Endothelial cell of umbilical vein (primary cell): ENCODE measurements around the gene TPM3.

Experiments
- EZH2 ChIP-seq: IDR thresholded peaks from 2 replicates; pipeline ENCODE4 v1.6.1; 2012; ENCODE audit warnings: borderline replicate concordance, low read depth, mild to moderate bottlenecking, moderate library complexity, low read length, inconsistent platforms; ENCODE audit not compliant: severe bottlenecking
- JUN ChIP-seq: IDR thresholded peaks from 2 replicates; pipeline ENCODE4 v1.6.1; 2011; ENCODE audit warnings: borderline replicate concordance, low read depth; ENCODE audit not compliant: insufficient read length, insufficient read depth
- MYC ChIP-seq: IDR thresholded peaks from one replicate; pipeline ENCODE4 v1.6.1; 2011; ENCODE audit warnings: mild to moderate bottlenecking, low read depth, low read length
- POLR2A ChIP-seq: IDR thresholded peaks from 2 replicates; pipeline ENCODE4 v1.6.1; 2012; ENCODE audit warnings: low read depth, mild to moderate bottlenecking, control low read depth, low read length
- POLR2AphosphoS5 ChIP-seq: IDR thresholded peaks from 2 replicates; pipeline ENCODE4 v1.6.1; 2012; ENCODE audit warnings: low read depth, mild to moderate bottlenecking, control low read depth, low read length, moderate library complexity; ENCODE audit not compliant: insufficient read depth
- TF ChIP-seq, protein P1 (sequence below), 2 donors: IDR thresholded peaks; 1 replicate in 1 of 2; 2 replicates in 1 of 2; pipeline ENCODE4 v1.5.1; 2011; ENCODE audit warnings: low read length in 2 of 2, mild to moderate bottlenecking in 2 of 2, moderate library complexity in 2 of 2, control low read depth in 1 of 2, inconsistent platforms in 1 of 2, low read depth in 1 of 2; ENCODE audit not compliant: insufficient read depth in 1 of 2; ENCODE audit errors: extremely low read depth in 1 of 2
- TF ChIP-seq, protein P2 (sequence below): IDR thresholded peaks from 2 replicates; pipeline ENCODE4 v1.6.1; 2011; ENCODE audit not compliant: insufficient read depth, insufficient read length

DNA sequence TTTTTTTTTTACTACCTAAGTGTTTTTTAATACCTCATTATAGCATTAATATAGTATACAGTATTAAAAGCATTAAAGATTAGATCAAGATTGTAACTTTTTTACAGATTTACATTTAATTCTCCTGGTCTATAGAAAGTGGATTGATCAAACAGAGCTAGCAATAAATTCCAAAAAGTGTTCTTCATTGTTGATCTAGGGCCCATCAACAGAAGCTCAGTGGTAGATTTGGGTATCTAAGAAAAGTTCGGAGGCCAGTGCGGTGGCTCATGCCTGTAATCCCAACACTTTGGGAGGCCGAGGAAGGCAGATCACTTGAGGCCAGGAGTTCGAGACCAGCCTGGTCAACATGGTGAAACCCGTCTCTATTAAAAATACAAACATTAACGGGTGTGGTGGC, 49.5 kb downstream of the TPM3 start:
- TF ChIP-seq, protein P1, sequence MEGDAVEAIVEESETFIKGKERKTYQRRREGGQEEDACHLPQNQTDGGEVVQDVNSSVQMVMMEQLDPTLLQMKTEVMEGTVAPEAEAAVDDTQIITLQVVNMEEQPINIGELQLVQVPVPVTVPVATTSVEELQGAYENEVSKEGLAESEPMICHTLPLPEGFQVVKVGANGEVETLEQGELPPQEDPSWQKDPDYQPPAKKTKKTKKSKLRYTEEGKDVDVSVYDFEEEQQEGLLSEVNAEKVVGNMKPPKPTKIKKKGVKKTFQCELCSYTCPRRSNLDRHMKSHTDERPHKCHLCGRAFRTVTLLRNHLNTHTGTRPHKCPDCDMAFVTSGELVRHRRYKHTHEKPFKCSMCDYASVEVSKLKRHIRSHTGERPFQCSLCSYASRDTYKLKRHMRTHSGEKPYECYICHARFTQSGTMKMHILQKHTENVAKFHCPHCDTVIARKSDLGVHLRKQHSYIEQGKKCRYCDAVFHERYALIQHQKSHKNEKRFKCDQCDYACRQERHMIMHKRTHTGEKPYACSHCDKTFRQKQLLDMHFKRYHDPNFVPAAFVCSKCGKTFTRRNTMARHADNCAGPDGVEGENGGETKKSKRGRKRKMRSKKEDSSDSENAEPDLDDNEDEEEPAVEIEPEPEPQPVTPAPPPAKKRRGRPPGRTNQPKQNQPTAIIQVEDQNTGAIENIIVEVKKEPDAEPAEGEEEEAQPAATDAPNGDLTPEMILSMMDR (IDR thresholded peaks at IDR 0.05; ENCODE audit: extremely low read depth in 1 of 2, insufficient read depth in 1 of 2, low read depth in 1 of 2, low read length in 2 of 2), result no peak
- TF ChIP-seq, protein P2, sequence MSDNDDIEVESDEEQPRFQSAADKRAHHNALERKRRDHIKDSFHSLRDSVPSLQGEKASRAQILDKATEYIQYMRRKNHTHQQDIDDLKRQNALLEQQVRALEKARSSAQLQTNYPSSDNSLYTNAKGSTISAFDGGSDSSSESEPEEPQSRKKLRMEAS, result no peak
- TF ChIP-seq EZH2 (no peak), POLR2AphosphoS5 (no peak), POLR2A (no peak), JUN (no peak), MYC (no peak)
